Measurements from ENCODE around the gene CLDN24.

CLDN24 gene

GRCh38 chr4:183332447-183332846, 10.2 kb upstream of the CLDN24 start:
- Histone ChIP-seq H3K27me3 (ENCODE audit: low read length) (no peaks in the 10 kb centered on the region), H3K4me3 (ENCODE audit: insufficient read depth, low read length, poor library complexity, severe bottlenecking) (no peak overlapping the region), H2AFZ (ENCODE audit: low read depth, low read length, severe bottlenecking) (no peak overlapping the region), H3K9me3 (ENCODE audit: insufficient read depth, low read length) (no peaks in the 10 kb centered on the region), H4K20me1 (ENCODE audit: low read depth, low read length) (no peaks in the 10 kb centered on the region), H3K9me2 (replicated peaks; ENCODE audit: insufficient read depth, low read length) (no peaks in the 10 kb centered on the region), H3K27ac (ENCODE audit: low read depth, low read length) (no peak overlapping the region), H3F3A (ENCODE audit: insufficient read depth) (no peaks in the 10 kb centered on the region), H3K9ac (ENCODE audit: low read length) (no peak overlapping the region), H3K36me3 (ENCODE audit: low read length) (no peaks in the 10 kb centered on the region), H3K4me2 (ENCODE audit: low read depth, low read length, poor library complexity, severe bottlenecking) (no peak overlapping the region), H3K79me2 (ENCODE audit: insufficient read depth, low read length) (no peaks in the 10 kb centered on the region)
- TF ChIP-seq EZH2phosphoT487 (conservative IDR thresholded peaks at IDR 0.05; ENCODE audit: low read length) = no peak
- TF ChIP-seq CTCF (IDR thresholded peaks at IDR 0.05; ENCODE audit: insufficient read depth, low read length, poor library complexity, severe bottlenecking) = no peak

- no peaks in the 10 kb centered on the region for H3K79me2 ChIP-seq (ENCODE audit: insufficient read depth, low read length)
- no peaks in the 10 kb centered on the region for H4K20me1 ChIP-seq (ENCODE audit: low read depth, low read length)
- no peak overlapping the region for H3K4me3 ChIP-seq (ENCODE audit: insufficient read depth, low read length, poor library complexity, severe bottlenecking)
- H3F3A ChIP-seq (ENCODE audit: insufficient read depth) = no peaks in the 10 kb centered on the region
- H3K27ac ChIP-seq (ENCODE audit: low read depth, low read length) = no peak overlapping the region
- no peaks in the 10 kb centered on the region for H3K36me3 ChIP-seq (ENCODE audit: low read length)
- H3K27me3 ChIP-seq (ENCODE audit: low read length) = no peaks in the 10 kb centered on the region
- no peak overlapping the region for H2AFZ ChIP-seq (ENCODE audit: low read depth, low read length, severe bottlenecking)
- H3K9me3 ChIP-seq (ENCODE audit: insufficient read depth, low read length) = no peaks in the 10 kb centered on the region
- H3K9ac ChIP-seq (ENCODE audit: low read length) = no peak overlapping the region
- H3K9me2 ChIP-seq (replicated peaks; ENCODE audit: insufficient read depth, low read length) = no peaks in the 10 kb centered on the region
- TF ChIP-seq CTCF (IDR thresholded peaks at IDR 0.05; ENCODE audit: insufficient read depth, low read length, poor library complexity, severe bottlenecking) (no peak), EZH2phosphoT487 (conservative IDR thresholded peaks at IDR 0.05; ENCODE audit: low read length) (no peak)
- no peak overlapping the region for H3K4me2 ChIP-seq (ENCODE audit: low read depth, low read length, poor library complexity, severe bottlenecking)
Measured at GRCh38 chr4:183330841-183331240, 8.6 kb upstream of the CLDN24 start.

GRCh38 chr4:183329954-183330742, 7.9 kb upstream of the CLDN24 start:
- Histone ChIP-seq H3K79me2 (ENCODE audit: insufficient read depth, low read length) (no peaks in the 10 kb centered on the region), H3K27me3 (ENCODE audit: low read length) (no peaks in the 10 kb centered on the region), H4K20me1 (ENCODE audit: low read depth, low read length) (no peaks in the 10 kb centered on the region), H3K36me3 (ENCODE audit: low read length) (no peaks in the 10 kb centered on the region), H3K4me3 (ENCODE audit: insufficient read depth, low read length, poor library complexity, severe bottlenecking) (no peak overlapping the region), H3K27ac (ENCODE audit: low read depth, low read length) (no peak overlapping the region), H3K9me3 (ENCODE audit: insufficient read depth, low read length) (no peaks in the 10 kb centered on the region), H2AFZ (ENCODE audit: low read depth, low read length, severe bottlenecking) (no peak overlapping the region), H3K4me2 (ENCODE audit: low read depth, low read length, poor library complexity, severe bottlenecking) (no peak overlapping the region), H3F3A (ENCODE audit: insufficient read depth) (no peaks in the 10 kb centered on the region), H3K9me2 (replicated peaks; ENCODE audit: insufficient read depth, low read length) (no peaks in the 10 kb centered on the region), H3K9ac (ENCODE audit: low read length) (no peak overlapping the region)
- no peak for TF ChIP-seq EZH2phosphoT487 (conservative IDR thresholded peaks at IDR 0.05; ENCODE audit: low read length)
- no peak for TF ChIP-seq CTCF (IDR thresholded peaks at IDR 0.05; ENCODE audit: insufficient read depth, low read length, poor library complexity, severe bottlenecking)

All from SU-DHL-6 (cell line).